Activated CD8-positive, alpha-beta memory T cell treated with anti-CD3 and anti-CD28 coated beads for 36 hours (primary cell): ENCODE data around the gene PAX5. TPM values are rescaled to one million over a fixed set of nuclear protein-coding genes. Genes with fewer than 3 reads are reported as not detected.

Experiments used
- CTCF ChIA-PET: fragments of 350-600 bp; sonication (Branson Sonifier 250); formaldehyde crosslinking; loops from one replicate; lab custom pipeline; 2021; ENCODE audit warnings: antibody characterized with exemption; lab: Charles Lee
- POLR2A ChIA-PET: fragments of 350-600 bp; sonication (Branson Sonifier 250); formaldehyde crosslinking; loops from one replicate; lab custom pipeline; 2021; ENCODE audit warnings: antibody characterized with exemption; lab: Charles Lee
- total RNA-seq, 2 experiments: library from RNA; stranded (reverse); gene quantifications; one replicate each; pipeline ENCODE4 v1.2.3, GENCODE V29; 2021

PAX5 gene
- total RNA-seq, 2 experiments from 2014 or later: 0.23 to 0.34 TPM

DNA sequence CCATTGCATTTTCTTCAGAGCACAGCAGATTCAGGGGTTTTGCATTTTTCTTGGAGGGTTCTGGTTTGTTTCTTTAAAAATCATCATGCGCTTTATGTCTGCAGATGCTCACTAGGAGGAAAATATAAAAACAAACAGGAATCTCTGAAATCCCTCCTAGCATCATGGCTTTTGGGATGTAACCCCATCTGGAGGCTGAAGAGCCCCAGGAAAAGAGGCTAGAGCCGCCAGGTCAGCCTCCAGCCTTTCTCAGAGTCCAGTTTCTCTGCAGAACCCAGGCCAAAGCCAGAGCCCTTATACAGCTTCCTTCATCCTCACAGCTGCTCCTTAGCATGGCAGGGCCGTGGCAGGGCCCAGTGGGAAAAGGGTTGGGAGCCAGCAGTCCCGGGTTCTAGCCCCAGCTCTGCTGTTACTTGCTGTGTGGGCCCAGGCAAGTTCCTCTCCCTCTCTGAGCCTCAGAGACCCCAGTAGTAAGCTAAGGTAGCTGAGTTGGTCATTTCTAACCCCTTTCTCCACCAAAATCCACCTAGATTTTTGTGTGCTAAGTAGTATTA is 62.1 kb downstream of the PAX5 start:
- ChIA-PET CTCF (interaction anchor here (1.4 kb wide), 1 partner anchor 98 kb away, joined by 4 read pairs; no protein-coding TSS in a partner anchor), POLR2A (no interaction called here)

DNA sequence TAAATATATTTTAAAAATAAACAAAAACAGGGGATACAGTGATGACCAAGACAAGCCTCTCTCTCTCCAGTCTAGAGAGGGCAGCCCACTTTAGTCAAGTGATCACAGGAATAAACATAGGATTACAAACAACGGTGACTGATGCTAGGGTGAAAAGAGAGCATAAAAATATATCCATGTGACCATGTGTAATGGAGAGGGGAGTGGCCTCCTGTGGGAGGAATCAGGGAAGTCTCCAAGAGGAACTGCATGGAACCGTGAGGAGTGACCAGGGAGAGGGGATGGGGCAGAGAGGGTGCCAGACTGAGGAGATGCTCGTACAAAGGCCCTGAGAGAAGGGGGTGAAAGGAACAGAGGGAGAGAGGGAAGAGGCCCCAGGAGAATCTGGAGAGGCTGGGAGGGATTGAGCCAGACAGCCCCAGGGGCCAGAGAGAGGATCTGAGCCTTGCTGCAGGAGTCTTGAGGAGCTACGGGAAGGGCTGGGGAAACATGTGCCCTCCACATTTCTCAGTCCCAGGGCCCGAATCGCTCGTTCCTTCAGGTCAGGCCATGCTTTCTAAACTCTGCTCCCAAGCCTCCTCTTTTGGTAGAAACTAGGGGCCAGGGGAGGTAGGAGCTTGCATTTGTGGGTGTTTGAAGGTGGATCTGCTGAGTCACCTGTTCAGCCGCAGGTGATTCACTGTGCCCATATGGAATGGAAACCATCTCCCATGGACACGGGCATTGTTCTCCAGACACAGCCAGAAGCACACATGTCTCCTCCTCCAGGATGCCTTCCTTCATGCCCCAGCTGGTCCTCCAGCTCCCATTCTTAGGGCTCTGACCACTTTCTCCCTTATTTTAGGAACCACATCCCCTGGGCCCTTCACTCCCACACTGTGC is 63.8 kb downstream of the PAX5 start:
- CTCF ChIA-PET: interaction anchor here (1.7 kb wide), 1 partner anchor 9 kb away, joined by 4 read pairs; no protein-coding TSS in a partner anchor

DNA sequence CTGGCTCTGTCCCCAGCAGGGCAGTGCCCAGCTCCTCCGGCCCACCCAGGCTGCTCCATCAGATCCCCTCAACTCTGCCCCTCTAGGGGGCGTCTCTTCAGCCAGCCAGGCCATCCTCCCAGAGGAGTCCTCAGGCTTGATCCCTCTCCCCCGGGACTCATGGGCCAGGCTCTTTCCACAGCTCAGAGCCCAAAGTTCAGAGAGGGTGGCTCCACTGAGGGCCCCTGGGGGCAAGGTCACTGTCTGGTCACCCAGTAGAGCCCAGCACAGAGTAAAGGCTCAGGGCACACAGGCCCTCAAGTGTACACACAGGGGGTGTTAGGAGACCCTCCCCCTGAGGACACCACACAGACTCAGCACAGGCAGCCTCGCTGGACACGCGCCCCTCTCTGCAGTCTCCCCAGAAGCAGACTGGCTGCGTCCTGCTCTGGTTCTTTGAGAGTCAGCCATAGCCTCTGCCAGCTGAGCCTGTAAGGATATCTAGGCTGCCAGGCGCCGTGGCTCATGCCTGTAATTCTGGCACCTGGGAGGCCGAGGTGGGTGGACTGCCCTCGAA is 64.8 kb downstream of the PAX5 start:
- POLR2A ChIA-PET: no interaction called here

More for the DNA sequence above, 63.8 kb downstream of the PAX5 start:
- POLR2A ChIA-PET: no interaction called here

DNA sequence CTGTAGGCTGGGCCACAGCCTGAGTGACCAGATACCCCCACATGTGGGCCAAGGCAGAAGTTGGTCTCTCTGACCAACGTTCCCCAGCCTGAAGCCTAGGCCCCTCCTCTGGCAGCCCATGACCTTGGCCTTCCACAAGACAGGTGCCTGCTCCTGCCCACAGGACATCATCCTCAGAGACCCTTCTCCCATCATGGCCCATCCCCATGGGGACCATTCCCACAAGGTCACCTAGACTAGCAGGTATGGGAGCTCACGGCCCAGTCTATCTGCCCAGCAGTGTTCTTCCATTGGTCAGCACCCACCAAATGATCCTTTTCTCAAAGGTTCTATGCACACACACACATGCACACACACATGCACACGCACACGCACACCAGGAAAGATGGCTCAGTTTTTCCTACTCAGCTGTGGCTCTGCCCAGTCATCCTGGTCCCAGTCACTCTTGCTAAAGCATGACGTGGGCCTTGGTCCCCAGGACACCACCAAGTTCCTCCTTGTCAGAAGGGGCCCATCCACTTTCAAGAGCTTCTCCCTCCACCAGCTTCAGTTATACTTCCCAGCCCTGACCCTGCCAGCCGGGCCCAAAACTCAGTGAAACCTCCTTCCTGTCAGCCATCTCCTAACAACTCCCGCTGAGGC is 65.4 kb downstream of the PAX5 start:
- CTCF ChIA-PET: interaction anchor here (1.0 kb wide), 1 partner anchor 20 kb away, joined by 3 read pairs; no protein-coding TSS in a partner anchor
- POLR2A ChIA-PET: no interaction called here

More for the DNA sequence above, 64.8 kb downstream of the PAX5 start:
- CTCF ChIA-PET: interaction anchor here (1.0 to 1.7 kb wide), 2 partner anchors 8 to 19 kb away, joined by 3 to 4 read pairs; no protein-coding TSS in a partner anchor

DNA sequence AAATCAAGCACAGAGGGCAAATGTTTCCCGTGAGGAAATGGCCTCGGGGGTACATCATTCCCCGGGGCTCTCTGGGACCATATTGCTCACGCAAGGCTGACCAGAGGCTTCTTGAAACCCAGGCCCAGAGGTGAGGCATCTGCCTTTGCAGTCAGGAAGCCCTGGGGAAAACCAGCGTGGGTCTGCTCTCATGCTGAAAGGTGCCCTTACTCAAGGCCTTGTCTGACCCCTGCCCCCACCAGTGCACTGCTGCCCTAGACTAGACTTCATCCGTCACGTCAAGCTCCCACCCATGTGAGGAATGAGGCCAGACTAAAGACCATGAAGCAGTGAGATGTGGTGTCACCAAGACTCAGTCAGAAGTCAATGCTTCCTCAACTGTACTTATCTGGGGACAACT is 66.1 kb downstream of the PAX5 start:
- CTCF ChIA-PET: interaction anchor here (1.0 kb wide), 1 partner anchor 21 kb away, joined by 3 read pairs; no protein-coding TSS in a partner anchor
- POLR2A ChIA-PET: interaction anchor here (0.5 kb wide), 1 partner anchor 244 kb away, joined by 6 read pairs; no protein-coding TSS in a partner anchor

DNA sequence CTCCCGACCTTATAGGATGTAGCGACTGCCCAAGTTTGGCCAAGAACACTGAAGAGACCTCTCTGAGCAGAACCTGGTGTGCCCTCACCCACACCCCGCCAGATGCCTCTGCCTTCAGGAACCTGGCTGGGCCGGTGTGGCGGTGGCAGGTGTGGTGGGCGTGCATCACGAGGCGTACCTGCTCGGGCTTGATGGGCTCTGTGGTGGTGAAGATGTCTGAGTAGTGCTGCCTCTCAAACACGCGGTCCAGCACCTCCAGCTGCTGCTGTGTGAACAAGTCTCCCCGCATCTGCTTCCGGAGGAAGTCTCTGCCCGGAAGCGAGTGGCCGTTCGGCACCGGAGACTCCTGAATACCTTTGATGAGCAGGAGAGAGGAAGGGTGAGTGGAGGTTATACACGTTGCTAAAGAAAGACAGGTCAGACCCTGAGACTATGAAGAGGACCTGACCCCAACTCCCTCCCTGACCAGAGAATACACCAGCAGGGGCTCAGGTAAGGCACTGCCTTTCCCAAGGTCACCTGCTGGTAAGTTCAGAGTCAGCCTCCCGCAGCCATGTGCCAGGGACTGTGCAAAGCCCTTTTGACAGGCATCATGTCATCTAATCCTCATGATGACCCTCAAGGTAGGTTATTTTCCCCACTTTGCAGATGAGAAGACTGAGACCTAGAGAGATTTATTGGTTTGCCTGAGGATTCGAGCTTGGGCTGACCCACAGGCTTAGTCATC is 67.5 kb downstream of the PAX5 start:
- CTCF ChIA-PET: no interaction called here
- POLR2A ChIA-PET: no interaction called here

DNA sequence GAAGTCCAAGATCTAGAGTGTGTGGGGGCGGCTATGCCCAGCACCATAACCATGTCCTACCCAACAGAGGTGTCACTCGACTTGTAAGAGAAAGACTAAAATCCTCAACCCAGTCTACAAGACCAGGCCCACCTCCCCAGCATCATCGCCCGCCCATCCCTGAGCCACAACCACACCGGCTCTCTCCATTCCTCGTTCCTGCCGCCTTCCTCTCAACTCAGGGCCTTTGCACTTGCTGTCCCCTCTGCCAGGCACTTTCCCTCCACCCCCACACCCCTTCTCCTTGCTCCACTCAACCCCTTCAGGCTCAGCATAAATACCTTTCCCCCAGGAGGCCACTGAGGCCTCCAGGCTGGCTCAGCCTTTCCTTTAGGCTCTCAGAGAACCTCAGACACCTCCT is 69.3 kb downstream of the PAX5 start:
- CTCF ChIA-PET: no interaction called here
- POLR2A ChIA-PET: no interaction called here

DNA sequence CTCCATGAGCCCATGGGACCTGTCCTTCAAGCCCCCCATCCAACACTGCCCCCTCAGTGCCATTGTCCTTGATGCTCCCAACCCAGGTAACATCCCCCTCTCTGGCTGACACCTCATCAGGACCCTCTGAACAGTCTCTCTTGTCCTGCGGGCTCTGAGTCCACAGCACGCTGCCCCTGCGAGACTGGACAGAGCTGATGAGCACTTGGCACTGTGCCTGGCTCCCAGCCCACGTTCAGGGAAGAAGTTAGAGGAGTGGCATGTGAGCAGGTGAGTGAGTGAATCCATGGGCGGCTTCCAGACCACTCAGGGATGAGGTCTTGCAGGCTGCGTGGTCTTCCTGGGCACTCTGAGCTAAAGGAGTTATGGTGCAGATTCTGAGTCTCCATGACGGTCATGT is 70.7 kb downstream of the PAX5 start:
- POLR2A ChIA-PET: no interaction called here
- CTCF ChIA-PET: no interaction called here

DNA sequence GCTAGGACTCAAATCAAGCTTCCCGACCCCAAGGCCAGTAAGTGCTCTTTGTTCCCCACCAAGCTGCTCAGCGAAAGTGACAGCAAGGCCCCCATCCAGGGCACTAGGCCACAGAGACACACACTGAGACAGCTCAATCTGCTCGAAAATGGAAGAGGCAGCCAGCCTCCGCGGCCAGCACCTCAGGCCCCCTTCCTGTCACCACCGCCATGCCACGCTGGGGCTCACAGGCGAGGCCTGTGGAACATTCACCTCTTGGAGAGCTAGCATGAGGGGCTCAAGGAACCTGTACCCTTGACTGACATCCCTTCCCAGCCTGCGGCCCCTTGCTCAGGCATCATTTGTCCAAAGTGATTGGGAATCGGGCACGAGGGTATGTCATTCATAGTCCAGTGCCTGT is 71.4 kb downstream of the PAX5 start:
- ChIA-PET POLR2A (no interaction called here), CTCF (no interaction called here)

DNA sequence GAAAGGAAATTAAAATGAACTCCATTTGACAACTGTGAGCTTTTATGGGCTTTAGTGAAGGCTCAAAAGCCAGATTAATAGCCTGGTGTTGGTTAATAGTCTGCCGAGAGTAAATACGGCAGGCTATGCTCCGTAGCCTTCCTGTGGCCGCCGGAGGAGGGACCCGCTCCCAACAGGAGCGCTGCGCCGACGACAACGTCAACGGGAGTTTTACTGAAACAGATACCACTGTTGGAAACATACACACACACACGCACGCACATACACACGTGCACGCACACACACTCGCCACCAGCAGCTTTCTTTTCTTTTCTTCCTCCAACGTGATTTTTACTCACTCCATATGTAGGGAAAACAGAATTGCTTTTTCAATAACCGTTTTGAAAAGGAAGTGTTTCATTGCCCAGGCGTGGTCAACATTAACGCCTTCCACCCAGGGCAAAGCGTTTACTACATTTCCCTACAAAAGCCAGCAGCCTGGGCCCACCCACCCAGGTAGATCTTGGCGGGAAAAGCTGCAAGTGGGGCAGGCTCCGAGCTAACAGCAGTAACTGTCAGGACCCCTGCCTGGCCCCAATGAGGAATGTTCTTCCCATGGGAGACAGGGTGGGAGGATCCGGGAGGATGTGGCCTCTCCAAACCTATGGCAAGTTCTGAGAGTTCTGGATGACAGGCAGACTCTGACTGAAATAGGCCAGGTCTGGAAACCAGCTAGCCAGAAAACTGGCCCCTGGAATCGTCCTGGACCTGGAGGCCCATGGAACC is 72.3 kb downstream of the PAX5 start:
- ChIA-PET POLR2A (no interaction called here), CTCF (interaction anchor here (1.1 kb wide), 1 partner anchor 8 kb away, joined by 4 read pairs; no protein-coding TSS in a partner anchor)

DNA sequence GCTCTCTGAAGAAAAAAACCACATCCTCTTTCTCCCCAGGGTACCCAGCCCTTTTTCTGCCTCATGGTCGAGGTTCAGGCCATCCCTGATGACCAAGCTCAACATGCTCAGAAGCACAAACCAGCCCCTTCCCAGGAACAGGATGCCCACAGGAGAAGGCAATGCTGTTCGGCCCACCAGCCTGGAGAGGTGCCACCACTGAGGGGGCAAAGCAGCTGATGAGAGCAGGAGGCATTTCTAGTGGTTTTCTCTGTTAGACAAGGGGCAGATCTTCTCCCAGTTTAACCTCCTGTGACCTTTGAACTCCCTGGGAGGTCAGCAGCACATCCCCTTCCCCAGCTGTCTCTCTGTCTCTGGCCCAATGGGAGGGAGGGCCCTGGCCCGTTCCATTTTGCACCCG is 73.0 kb downstream of the PAX5 start:
- CTCF ChIA-PET: interaction anchor here (1.1 to 2.2 kb wide), 2 partner anchors 9 to 88 kb away, joined by 4 to 5 read pairs; no protein-coding TSS in a partner anchor

DNA sequence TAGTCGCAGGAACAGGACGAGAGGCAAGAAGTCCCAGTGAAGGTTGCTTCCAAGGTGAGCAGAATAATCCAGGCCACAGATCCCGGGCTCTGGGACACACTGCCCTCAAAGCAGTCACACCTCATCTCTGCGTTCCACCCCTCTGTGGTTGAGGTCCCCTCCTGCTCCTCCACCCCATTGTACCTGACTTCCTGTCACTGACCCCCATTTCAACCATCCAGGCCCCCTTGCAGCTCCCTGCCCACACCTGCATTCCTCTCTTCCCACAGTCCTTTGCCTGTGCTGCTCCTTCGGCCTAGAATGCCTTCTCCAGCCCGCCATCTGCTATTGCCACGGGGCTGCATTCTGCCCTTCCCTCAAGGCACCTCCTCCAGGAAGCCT is 73.5 kb downstream of the PAX5 start:
- CTCF ChIA-PET: interaction anchor here (1.1 to 2.2 kb wide), 2 partner anchors 10 to 87 kb away, joined by 4 to 5 read pairs; no protein-coding TSS in a partner anchor

More for the DNA sequence above, 73.0 kb downstream of the PAX5 start:
- POLR2A ChIA-PET: no interaction called here

DNA sequence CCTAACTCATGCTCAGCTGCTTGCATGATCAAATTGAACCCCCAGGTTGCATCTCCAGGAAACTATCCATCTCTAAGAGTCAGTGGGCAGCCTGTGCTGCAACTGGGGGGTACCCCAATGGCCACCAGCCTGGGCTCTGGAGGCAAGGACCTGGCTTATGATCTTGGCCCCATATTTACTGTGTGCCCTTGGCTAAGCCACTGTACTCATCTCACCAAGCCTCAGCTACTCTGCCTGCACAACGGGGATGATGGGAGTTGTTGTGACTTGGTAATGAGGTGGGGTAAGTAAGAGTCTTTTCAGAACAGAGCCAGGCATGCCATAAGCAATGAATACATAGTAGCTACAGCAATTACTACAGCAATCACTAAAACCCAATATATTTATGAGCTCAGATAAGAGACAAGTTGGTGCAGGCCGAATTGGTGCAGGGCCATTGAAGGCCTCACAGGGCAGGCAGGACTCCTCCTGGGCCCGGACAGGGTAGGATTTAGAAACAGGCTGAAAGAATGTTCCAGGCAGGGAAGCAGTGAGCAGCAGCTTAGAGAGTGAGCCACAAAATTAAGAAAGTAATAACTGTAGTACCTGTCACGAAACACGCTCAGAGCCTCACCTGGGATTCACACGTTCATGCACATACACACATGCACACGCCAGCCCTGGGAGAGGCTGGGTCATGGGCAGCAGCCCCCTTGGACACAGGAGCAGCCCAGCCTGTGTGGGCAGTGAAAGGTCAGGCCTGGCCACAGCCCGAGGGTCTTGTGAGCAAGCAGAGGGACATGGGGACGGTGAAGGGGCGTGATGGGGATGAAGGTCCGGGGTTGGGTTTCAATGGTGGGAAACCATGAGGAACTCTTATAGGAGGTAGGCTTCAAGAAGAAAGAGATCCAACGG is 74.1 kb downstream of the PAX5 start:
- POLR2A ChIA-PET: interaction anchor here (0.5 kb wide), 1 partner anchor 215 kb away, joined by 3 read pairs; no protein-coding TSS in a partner anchor
- CTCF ChIA-PET: interaction anchor here (2.2 kb wide), 1 partner anchor 87 kb away, joined by 5 read pairs; no protein-coding TSS in a partner anchor

More for the DNA sequence above, 73.5 kb downstream of the PAX5 start:
- POLR2A ChIA-PET: no interaction called here

DNA sequence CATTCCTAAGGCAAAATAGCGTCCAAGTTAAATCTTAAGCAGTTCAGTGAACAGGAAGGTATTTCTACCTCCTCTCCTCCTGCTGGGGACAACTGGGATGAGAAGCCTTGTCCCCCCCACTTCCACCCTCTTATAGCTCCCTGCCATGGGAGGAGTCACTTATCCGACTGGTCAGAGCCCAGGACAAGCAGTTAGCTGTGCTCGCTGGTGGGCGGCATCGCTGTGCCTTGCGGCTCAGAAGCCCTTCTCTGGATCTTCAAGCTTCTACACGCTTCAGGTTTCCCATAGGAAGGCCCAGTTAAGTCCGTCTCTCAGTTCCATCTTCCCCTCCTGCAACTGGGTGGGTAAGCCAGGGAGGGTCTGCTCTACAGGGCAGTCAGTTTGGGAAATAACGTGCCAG is 77.2 kb downstream of the PAX5 start:
- CTCF ChIA-PET: no interaction called here
- POLR2A ChIA-PET: no interaction called here

DNA sequence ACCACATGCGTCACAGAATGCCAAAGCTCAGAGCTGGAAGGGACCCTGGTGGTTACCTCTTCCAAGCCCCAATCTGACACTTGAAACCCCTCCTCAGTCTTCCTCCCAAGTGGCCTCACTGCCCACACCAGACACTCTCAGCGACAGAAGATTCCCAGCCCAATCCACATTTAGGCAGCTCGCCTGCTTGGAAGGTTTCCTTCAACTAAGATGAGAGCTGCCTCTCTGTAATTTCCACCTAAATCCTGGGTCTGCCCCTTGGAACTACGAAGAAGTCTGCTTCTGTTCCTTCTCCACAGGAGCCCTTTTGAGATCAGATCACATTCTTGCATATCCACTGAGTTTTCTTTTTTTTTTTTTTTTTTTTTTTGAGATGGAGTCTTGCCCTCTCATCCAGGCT is 83.7 kb downstream of the PAX5 start:
- ChIA-PET CTCF (interaction anchor here (0.6 to 0.7 kb wide), 2 partner anchors 13 to 77 kb away, joined by 3 read pairs; no protein-coding TSS in a partner anchor), POLR2A (no interaction called here)

DNA sequence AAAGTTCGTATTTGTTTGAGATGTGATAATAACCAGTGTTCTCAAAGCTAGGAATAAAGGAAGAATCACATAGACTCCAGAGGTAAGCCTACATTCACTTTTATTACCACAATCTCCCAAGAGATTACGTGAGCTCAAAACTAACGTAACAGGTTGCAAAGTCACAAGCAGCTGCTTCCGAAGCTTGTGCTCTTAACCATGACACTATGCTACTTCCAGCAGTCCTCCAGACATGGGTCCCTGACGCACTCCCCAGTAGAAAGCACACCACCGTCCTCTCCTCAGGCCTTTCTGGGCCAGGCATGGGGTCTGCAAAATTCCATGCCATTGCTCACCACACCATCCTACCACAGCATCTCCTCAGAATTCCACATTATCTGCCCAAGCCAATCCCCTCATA is 84.6 kb downstream of the PAX5 start:
- CTCF ChIA-PET: no interaction called here
- POLR2A ChIA-PET: no interaction called here

DNA sequence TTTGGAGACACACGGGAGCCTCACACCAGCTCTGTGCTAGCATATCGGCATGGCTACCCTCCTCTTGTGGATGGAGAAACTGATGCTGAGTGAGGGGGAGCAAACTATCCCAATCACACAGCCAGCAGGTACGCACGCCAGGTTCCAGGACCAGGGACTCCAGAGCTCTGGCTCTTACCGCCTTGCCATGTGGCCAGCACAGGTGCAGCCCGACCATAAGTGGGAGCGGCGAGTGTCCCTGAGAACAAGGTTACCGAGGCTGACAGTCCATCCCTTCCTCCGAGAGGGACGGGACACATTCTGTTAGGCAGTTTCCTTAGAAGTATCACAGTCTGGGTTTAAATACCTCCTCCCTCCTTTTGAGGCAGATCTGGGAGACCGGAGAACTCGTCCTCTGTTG is 86.0 kb downstream of the PAX5 start:
- ChIA-PET POLR2A (no interaction called here), CTCF (no interaction called here)
